ENCODE results near the gene DSCAM.

Gene DSCAM

DNA sequence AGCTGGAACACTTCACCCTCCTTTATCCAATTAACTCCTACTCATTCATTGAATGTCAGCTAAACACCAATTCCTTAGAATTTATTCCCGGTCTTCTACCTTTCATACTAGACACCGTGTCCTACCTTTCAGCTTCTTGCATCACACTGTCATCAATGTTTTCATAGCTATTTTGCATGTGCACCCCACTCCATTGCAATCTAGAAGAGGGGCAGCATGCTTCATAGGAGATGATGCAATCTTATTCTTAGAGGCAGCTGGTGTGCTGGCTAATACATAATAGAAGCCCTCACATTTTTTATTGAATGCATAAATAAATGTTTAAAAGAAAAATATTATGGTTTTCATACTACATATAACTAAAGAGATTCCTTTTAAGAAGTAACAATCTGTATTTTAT is 123.6 kb downstream of the DSCAM start:
- in situ Hi-C loops (cut with HindIII; ENCODE audit: low sequenced_read_pairs), result no loop called here

DNA sequence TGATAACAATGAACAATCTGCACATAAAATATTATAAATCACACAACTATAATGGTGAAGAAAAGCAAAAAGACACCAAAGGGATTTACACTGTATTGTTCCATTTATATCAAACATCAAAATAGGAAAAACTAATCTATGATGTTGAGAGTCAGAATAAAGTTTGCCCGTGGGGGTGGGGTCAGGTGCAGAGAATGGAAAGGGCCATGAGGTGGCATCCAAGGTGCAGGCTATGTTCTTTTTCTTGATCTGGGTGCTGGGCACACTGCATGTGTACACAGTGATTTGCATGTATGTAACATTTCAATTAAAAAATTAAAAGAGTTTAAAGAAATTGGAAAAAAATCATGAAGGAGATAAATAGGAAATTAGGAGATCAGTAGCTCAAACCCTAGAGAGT is 127.3 kb downstream of the DSCAM start:
- in situ Hi-C loops (cut with HindIII; ENCODE audit: low sequenced_read_pairs), result no loop called here

DNA sequence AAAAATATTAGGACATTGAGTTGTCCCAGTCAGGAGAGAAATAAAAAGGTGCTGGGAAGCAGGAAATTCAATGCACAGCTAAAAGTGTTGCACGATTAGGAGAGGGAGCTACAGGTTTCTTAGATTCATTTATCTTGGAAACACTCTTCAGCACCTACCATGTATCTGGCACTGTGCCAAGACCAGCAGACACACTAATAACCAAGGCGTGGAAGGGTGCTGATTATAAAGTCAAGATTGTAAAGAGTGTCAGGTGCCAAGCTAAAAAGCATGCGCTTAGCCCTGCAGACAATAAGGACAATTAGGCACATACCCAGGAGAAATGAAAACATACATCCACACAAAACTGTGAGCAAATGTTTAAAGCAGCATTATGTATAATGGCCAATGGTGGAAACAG is 129.9 kb downstream of the DSCAM start:
- in situ Hi-C loops (cut with HindIII; ENCODE audit: low sequenced_read_pairs), result no loop called here

DNA sequence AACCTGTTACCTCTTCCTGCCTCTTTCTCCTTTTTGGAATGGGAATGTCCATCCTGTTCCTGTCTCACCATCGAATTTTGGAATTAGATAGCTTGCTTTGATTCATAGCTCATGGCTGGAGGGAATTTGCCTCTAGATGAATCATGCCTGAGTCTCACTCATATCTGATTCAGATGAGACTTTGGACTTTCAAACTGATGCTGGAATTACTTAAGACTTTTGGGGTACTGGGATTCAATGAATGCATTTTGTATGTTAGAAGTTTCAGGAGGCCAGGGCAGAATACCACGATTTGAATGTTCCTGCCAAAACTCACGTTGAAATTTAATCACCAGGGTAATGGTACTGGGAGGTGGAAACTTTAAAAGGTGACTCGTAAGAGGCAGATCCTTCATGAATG is 132.4 kb downstream of the DSCAM start:
- in situ Hi-C loops (cut with HindIII; ENCODE audit: low sequenced_read_pairs), result no loop called here

DNA sequence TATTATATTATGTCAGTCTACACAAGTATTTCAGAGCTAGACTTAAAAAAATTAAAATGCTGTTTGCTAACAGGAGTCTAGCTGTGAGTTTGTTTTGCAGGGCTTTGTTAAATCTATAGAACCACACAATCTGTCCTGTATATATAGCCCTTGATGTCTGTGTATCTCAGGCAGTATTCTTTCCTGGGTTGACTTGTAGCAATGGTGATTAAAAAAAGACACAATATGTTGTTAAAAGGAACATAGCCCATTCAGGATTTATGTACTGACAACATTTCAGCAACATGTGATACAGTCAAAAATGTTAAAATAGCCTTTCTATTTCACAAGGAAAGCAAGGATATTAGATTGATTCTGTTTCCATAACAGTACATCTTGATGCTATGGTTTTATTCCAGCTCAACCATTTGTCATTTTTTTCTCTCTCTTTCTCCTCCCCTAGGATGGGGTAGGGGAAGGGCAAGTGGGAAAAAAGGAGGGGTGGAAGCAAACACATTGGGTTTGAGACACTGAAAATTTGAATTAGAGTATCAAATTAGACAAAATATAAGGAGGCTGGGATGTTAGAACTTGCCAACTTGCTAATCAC is 139.2 kb downstream of the DSCAM start:
- in situ Hi-C loops (cut with HindIII; ENCODE audit: low sequenced_read_pairs), result no loop called here

DNA sequence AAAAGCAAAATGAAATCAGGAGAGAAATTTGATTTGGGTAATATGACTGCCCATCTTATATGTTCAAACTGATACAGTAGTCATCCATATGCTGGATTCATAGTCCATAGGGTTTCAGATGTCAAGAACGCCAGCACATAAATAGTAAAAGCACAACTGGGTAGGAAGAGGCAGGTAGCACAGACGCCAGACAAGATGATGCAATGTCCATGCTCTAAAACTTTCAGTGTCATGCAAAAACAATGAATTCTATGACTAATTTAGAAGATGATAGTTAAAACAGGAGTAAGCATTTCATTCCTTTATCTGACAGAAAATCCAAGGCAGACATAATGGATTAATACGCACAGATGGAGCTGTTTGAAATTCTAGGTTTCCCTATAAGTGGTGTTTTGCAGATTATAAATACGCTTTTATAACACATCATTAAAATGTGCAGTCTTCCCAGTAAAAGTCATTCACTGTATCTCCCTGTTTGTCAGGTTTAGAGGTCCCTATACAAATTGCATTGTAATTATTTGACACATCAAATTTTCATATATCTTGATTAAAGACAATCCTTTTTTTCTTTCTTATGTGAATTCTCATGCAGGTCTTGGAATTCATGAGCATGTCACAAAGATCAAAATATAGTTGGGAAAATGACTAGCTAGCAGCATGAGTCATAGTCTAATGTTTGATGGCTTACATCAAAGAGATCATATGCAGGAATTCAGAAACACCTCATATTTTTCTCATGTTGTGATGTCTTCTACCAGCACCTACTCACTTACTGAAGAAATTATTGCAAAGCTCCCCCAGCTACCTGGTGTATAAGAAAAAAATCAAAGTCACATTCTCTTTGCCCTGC is 139.9 kb downstream of the DSCAM start:
- in situ Hi-C loops (cut with HindIII; ENCODE audit: low sequenced_read_pairs), result no loop called here

DNA sequence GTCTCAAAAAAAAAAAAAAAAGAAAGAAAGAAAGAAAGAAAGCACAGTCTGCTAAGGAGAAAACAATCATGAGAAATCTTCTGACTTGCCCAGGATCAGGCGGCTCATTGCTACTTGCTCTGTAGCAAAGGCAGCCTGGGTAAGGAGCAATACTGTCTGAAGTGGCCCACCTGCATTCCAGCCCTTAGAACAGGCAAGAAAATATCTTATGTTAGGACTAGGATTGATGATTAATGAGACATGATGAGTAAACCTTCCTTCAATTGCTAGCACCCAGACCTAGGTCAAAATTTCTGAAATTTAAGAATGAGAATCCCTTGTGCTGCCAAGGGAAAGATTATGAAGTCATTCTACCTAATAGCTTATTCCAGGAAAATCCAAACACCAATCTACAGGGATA is 140.8 kb downstream of the DSCAM start:
- in situ Hi-C loops (cut with HindIII; ENCODE audit: low sequenced_read_pairs), result no loop called here

DNA sequence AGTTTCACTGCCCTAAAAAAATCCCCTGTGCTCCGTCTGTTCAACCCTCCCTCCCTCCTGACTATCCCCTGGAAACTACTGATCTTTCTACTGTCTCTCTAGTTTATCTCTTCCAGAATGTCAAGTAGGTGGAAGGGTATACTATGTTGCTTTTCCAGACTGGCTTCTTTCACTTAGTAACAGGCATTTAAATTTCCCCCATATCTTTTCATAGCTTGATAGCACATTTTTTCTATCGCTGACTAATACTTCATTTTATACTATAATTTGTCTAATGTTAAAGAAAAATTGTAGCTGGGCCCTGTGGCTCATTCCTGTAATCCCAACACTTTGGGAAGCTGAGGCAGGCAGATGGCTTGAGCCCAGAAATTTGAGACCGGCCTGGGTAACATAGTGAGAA is 142.8 kb downstream of the DSCAM start:
- in situ Hi-C loops (cut with HindIII; ENCODE audit: low sequenced_read_pairs), result no loop called here

DNA sequence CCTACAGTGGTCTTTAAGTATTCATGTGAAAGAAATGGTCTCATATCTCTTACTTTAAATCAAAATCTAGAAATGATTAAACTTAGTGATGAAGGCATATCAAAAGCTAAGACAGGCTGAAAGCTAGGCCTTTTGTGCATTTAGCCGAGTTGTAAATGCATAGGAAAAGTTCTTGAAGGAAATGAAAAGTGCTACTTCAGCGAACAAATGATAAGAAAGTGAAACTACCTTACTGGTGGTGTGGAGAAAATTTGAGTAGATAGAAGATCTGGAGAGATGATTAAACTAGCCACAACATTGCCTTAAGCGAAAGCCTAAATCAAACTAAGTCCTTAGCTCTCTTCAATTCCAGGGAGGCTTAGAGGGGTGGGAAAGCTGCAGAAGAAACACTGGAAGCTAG is 147.6 kb downstream of the DSCAM start:
- in situ Hi-C loops (cut with HindIII; ENCODE audit: low sequenced_read_pairs), result no loop called here

DNA sequence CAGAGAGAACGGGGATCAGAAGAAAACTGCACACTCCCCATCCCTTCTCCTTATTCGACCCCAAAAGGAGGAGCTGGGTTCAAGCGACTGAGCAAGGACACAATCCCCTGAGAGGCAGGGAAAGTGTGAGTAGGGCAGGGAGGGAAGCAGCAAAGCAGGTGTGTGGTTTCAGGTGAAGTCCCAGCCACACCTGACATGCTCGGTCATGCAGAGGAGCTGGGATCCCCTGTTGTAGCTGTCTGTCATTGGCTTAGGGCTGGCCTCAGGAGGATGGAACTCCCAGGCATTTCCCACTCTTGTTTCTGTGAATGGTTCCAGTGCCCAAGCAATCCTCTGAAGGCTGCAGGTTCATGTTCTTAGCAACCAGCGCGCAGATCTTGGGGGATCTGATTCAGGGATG is 150.7 kb downstream of the DSCAM start:
- in situ Hi-C loops (cut with HindIII; ENCODE audit: low sequenced_read_pairs), result no loop called here

DNA sequence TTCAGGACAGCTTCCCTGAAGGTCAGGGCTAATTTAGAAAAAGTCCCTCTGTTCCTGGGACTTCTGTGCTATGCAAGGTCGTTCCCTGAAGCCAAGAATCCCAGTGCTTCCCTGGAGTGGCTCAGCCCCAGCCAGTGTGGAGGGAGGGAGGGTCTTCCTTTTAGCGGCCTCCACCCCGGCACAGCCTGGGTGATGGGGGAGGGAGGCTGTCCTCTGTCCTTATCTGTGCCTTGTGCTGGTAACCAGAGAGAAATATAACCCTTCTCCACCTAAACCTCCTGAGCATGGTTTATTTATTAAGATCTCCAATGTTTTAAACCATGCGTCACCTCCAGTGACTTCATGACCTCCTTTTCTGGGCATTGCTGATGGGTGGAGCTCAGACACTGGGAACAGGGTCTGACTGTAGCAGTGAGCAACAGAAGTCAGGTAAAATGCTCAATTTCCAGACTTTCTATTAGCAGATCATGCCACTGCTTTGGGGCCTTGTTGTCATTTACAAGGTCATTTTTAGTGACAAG is 157.1 kb downstream of the DSCAM start:
- in situ Hi-C loops (cut with HindIII; ENCODE audit: low sequenced_read_pairs), result no loop called here

DNA sequence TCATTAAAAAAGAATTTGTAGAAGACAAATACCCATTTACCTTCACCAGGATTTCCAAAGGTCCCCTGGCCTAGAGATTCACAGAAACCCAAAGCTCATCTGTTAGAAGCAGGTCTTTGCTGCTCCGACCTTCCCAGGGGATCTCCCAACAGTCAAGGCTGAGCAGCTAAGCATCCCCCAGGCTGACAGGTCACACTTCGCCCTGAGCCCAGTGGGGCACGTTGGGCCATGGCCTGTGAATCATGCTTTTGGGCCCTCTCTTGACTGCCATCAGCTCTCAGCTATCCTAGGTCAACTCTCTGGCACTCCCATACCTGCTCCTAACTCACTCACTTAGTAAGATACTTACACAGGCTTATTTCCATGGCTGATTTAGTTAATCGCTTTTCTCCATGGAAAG is 157.7 kb downstream of the DSCAM start:
- in situ Hi-C loops (cut with HindIII; ENCODE audit: low sequenced_read_pairs), result no loop called here

DNA sequence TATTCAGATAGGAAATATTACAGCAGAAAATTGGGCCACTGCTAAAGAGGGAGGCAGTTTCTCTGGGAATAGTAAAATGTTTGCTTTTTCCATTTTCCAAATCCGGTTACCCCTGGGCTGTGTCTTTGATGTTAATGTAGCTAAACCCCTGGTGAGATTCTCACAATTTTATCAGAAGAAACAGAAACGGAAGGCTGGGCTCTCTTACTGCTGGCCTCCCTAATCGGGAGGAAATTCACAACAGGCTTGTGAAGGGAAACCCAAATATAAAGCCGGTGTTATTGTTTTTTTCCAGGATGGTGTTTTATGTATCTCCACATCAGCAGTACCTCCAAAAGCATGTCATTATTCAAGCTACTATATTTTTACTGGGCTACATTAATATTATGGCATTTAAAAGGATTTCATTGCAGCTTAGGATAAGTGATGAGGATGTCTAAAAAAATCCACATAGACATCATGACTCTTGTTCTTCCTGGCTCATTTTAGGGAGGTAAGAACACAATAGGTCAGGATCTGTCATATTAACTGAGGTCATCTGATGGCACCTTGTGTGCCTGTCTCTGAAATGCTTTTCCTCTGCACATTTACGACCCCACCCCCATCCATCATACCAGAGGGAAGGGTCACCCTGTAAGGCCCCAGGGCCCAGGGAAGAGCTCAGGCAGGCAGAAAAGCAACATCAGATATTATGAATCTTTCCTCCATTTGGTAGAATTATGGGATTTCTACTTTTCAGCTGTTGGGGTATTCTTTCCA is 158.7 kb downstream of the DSCAM start:
- in situ Hi-C loops (cut with HindIII; ENCODE audit: low sequenced_read_pairs), result no loop called here

DNA sequence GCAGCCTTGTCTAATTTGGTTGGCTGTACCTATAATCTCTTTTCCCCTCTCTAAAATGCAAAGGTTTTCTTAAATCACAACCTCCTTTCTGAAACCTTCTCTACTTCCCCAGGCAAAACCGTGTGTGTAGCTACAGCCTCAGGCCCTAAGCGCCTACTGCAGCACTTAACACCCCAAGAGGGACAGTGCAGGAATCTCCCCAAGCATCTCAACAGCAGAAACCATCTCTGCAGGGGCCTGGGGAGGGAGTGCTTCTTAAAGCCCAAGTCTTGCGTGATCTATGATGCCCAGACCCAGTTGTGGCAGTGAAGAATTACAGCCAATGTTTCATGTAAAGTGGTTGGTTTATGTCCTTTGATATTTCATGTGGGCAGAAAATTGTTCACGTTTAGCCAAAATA is 159.3 kb downstream of the DSCAM start:
- in situ Hi-C loops (cut with HindIII; ENCODE audit: low sequenced_read_pairs), result no loop called here

DNA sequence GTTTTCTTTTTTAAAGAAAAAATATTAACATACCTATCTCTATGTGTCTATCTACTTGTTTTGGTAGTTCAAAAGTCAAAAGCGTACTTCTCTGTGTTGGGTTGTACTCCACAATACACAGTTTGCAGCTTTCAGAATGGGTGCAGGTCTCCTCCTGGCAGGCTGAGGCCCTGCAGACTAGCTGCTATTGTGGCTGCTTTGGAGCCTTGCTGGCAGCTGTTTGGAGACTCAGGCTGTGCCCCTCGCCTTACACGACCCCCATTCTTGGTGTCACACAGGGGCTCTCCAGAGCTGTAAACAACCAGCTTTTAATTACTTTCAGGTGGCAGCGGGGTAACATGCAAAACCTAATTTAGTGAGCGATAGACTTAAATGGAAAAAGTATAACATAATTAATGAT is 160.4 kb downstream of the DSCAM start:
- in situ Hi-C loops (cut with HindIII; ENCODE audit: low sequenced_read_pairs), result no loop called here

DNA sequence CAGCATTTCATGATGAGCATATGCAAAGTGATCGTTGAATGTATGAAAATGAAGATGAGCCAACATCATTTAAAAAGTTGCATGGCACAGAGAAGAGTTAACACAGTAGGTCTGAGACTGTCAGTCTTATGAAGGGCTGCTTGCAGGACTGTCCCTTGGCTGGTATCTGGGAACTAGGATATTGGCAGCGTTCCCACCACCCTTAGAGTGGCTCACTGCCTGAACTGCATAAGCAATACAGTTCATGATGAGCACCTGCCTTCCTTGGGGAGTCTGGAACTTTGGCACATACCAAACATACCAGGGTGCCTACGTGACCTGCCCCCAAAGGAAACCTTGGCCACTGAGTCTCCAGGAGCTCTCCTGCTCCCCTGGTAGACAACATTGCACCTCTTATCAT is 161.8 kb downstream of the DSCAM start:
- in situ Hi-C loops (cut with HindIII; ENCODE audit: low sequenced_read_pairs), result no loop called here

DNA sequence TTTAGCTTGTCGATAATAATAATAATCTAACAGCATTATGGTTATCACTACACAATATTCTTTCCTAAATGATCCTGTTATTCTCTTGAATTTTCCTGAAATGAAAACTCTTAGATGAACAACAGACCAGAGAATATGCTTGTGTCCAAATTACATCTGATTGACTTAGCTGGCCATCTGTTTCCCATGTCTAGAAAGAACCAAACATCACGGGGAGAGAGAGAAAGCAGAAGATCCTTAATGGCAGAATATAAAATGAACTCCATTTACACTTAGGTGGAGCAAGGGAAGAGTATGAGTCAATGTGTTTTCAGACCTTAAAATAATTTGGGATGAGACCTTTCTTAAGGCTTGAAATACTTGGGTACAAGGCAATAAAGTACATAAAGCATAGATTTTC is 162.2 kb downstream of the DSCAM start:
- in situ Hi-C loops (cut with HindIII; ENCODE audit: low sequenced_read_pairs), result no loop called here

DNA sequence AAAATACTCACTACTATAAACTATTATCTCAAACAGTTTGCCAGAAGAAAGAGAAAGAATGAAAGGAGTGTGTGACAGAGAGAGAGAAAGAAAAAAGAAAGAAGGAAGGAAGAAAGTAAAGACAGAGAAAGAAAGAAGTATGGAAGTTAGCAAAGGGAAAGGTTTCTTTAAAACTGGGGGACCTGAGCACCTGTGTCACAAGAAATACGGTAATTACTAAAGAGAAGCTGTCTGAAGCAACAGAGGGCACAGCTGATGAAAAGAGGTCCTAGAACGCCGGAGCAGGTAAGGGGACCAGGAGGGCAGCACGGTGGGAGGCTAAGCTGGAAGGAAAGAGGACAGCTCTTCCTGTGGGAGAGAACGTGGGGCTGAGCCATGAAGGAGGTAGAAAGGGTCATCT is 163.6 kb downstream of the DSCAM start:
- in situ Hi-C loops (cut with HindIII; ENCODE audit: low sequenced_read_pairs), result no loop called here

DNA sequence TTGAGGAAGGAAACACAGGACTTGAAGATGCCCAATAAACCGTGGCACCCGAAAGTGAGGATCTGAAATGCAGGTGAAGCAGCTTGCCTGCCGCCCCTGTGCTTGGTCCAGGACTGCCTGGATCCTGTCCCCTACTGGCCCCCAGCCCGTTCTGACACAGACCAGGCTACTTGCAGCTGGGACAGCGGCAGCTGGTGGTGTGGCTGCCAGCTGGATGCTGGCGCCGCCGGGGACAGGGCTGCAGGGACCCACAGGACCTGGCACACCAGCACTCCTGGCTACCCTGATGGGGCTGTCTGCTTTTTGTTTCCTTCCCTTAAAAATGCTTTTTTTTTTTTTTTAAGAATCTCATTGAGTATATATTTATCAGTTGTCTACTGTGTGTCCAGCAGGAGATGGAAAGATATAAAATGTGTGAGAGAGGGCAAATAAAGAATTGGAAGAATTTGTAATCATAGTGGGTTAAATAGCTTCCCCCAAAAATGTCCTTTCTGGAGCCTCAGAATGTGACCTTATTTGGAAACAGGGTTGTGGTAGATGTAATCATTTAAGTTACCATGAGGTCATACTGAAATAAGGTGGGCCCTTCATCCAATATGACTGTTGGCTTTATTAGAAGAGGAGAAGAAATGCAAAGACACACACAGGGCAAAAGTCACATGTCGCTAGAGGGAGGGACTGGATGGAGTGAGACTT is 165.6 kb downstream of the DSCAM start:
- in situ Hi-C loops (cut with HindIII; ENCODE audit: low sequenced_read_pairs), result no loop called here

DNA sequence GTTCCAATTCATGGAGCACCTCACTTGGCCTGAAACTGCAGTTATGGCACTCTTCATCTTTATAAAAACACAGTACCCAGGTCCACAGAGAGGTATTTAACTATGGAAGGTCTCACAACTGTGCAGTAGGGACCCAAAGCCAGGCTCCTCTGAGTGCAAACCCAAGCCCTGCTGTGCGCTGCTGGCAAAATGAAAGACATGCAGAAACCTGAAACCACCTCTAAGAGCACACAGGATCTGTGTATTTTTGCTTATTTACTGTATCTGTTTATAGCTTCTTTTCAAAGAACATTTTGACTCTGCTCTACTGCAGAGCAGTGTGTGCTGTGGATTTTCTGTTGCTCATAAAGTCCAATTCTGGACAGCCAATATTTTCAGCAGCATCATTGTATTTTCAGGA is 166.6 kb downstream of the DSCAM start:
- in situ Hi-C loops (cut with HindIII; ENCODE audit: low sequenced_read_pairs), result no loop called here

DNA sequence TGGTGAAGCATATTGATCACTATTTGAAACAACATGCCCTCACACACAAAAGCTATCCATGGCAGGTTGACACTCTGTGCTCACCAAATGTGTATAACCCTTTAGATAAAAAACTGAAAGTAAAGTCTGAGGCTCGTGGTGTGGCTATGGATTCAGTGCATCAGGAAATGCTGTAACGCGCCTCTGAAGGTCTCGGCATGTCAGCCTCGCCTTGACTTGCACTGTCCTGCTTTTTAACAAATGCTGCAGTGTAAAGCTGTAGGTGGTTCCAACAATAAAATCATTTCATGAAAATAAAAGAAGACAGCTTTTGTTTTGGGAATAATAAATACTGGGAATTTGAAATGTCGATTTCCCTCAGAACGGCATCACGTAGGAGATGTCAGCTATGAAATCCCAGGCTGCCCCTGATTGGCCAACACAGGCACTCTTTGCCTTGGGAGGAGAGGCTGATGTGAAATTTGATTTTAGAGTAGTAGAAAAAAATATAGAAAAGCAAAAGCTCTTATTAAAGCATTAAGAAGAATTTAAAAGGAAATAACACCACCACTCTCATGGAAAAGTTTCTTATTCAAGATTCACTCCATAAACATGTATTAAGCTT is 168.2 kb downstream of the DSCAM start:
- in situ Hi-C loops (cut with HindIII; ENCODE audit: low sequenced_read_pairs), result no loop called here
